Measurements from ENCODE around the gene HECTD3.
"Not testable (repeated sequence)": the region's sequence is repeated elsewhere in the genome, so short reads cannot be mapped to it uniquely, and the experiment has no call there.

DNA sequence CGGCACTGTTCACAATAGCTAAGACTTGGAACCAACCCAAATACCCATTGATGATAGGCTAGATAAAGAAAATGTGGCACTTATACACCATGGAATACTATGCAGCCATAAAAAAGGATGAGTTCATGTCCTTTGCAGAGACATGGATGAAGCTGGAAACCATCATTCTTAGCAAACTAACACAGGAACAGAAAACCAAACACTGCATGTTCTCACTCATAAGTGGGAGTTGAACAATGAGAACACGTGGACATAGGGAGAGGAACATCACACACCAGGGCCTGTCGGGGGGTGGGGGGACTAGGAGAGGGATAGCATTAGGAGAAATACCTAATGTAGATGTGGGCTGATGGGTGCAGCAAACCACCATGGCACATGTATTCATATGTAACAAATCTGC lies 55.0 kb downstream of the HECTD3 start:
- TF ChIP-seq, protein P1, sequence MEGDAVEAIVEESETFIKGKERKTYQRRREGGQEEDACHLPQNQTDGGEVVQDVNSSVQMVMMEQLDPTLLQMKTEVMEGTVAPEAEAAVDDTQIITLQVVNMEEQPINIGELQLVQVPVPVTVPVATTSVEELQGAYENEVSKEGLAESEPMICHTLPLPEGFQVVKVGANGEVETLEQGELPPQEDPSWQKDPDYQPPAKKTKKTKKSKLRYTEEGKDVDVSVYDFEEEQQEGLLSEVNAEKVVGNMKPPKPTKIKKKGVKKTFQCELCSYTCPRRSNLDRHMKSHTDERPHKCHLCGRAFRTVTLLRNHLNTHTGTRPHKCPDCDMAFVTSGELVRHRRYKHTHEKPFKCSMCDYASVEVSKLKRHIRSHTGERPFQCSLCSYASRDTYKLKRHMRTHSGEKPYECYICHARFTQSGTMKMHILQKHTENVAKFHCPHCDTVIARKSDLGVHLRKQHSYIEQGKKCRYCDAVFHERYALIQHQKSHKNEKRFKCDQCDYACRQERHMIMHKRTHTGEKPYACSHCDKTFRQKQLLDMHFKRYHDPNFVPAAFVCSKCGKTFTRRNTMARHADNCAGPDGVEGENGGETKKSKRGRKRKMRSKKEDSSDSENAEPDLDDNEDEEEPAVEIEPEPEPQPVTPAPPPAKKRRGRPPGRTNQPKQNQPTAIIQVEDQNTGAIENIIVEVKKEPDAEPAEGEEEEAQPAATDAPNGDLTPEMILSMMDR (conservative IDR thresholded peaks at IDR 0.05): not testable (repeated sequence)
- TF ChIP-seq EZH2 (IDR thresholded peaks at IDR 0.05; ENCODE audit: low read depth): not testable (repeated sequence)
